GM10847 (cell line): ENCODE measurements around the gene GRIK3.

Experiments used
- POLR2A ChIP-seq: IDR thresholded peaks from 2 replicates; pipeline ENCODE4 v1.6.1; 2011; ENCODE audit not compliant: insufficient read length; ENCODE audit errors: extremely low read depth

GRIK3 gene

DNA sequence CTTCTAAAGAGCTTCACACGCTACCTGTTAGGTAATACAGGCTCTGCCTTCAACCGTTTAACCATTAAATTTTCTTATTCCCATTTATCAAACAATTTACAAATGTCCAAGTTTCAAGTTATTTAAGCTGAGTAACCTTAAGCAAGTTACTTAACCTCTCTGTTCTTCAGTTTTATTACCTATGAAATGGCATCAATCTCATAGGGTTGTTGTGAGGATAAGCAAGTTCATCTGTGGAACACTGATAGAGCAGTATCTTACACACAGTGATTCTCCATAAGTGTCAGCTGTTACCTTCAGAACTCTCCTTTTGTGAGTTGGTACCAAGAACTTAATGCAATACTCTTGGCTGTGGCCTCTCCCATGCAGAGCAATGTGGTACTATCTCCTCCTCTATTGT, 40.0 kb downstream of the GRIK3 start:
- no peak for TF ChIP-seq POLR2A

- TF ChIP-seq POLR2A = no peak
Observed at GRCh38 chr1:36992139-36992943, 42.0 kb downstream of the GRIK3 start.

- TF ChIP-seq POLR2A = no peak
Observed at GRCh38 chr1:36991551-36991950, 42.8 kb downstream of the GRIK3 start.

DNA sequence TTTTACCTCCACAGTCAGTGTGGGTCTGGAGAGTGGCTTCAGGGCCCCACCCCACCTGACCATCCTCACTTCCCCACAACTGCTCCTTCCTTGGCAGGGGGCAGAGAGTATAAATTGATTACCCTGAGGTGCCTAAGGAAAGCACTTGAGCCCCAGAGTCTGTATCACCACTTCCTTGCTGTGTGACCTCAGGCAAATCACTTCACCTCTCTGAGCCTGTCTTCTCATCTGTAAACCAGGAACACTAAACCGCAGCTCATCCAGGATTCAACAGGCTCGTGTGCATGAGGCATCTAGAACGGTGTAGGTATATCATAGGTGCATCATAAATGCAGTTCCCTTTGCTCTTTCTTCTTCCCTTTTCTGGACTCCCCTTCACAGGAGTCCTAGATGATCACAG, 43.4 kb downstream of the GRIK3 start:
- no peak for TF ChIP-seq POLR2A

DNA sequence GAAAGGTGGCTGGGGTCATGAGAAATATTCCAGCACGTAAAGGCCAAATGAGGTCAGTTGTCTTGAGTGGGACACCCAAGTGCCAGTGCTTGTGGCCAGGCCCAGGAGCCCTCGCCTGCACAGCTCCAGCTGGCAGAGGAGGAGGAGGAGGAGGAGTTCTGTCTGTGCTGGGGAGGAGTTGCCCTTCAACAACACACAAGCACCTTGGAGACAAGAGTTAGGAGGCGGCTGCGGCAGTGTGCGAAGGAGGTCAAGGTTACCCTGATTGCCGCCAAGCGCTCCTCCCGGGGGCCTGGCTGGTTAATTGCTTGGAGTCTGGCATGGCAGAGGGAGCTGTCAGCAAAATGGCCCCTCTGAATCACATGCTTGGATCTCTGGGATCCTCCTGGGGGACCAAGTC, 45.1 kb downstream of the GRIK3 start:
- TF ChIP-seq POLR2A = no peak

GRCh38 chr1:36988741-36989193, 45.5 kb downstream of the GRIK3 start:
- no peak for TF ChIP-seq POLR2A

GRCh38 chr1:36988321-36988720, 46.0 kb downstream of the GRIK3 start:
- no peak for TF ChIP-seq POLR2A

DNA sequence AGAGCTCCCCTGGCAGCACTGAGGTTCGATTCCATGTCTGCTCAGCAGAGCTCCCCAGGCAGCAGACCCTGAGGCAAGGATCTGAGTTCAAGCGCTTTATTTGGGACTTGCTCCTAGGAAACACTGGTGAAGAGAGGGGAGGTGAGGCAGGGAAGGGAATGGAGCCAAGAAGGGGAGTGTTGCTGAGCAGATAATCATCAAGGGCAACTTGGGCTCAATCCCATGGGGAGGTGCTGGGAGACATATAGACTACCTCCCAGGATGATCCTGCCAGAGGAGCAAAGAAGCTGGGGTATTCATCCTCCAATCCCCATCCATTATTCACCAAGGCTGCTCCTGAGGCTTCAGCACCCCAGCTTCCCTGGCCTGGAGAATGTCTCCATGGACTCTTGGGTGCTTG, 47.0 kb downstream of the GRIK3 start:
- no peak for TF ChIP-seq POLR2A

- no peak for TF ChIP-seq POLR2A
Observed at GRCh38 chr1:36986241-36986985, 47.9 kb downstream of the GRIK3 start.

DNA sequence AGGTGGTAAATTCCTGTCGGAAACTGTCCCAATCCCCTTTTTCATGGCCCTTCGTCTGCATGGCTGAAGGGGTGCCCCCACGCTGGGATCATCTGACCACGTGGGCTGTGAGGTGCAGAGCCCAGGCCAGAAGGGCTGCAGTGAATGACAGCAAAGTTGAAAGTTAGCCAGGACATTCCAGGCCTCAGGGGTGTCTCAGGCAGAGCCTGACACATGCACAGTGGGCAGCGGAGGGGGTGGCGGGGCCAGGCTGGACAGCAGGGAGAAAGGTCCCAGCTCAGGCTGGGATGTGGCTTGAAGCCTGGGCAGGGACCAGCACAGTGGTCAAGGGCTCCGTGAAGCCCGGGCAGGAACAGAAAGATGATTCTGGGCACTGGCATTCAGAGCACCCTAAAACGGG, 49.6 kb downstream of the GRIK3 start:
- TF ChIP-seq POLR2A = no peak

GRCh38 chr1:36984026-36984425, 50.3 kb downstream of the GRIK3 start:
- no peak for TF ChIP-seq POLR2A

- TF ChIP-seq POLR2A = no peak
Observed at GRCh38 chr1:36982709-36983108, 51.6 kb downstream of the GRIK3 start.

- no peak for TF ChIP-seq POLR2A
Observed at GRCh38 chr1:36981771-36982622, 52.3 kb downstream of the GRIK3 start.

GRCh38 chr1:36981126-36981525, 53.2 kb downstream of the GRIK3 start:
- no peak for TF ChIP-seq POLR2A

DNA sequence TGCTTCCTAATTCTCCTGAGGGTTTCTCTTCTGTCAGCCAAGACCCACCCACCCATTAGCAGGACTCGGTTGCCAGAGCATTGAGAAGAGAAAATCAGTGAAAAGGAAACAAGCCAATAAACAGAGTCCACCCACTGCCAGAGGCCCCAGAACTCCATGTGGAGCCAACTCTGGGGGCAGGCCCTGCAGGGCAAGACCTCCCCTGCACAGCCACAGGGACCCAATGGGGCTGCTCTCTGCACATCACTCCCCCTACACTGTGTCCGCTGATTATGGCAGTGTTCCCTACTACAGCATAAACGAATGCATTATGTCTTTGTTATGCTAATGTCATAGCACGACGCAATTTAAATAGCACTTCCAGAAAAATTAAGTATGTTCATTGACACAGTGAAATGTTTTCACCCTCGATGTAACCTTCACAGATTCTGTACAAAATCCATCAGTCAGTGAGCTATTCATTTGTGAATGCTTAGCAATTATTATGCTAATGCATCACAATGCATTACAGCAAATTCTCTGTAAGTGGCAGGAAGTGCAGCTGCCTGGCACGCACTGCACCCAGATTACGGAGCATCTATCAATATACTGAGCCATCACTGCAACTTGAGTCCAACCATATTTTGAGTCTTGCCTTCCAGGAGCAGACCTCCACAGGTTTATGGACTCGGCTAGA, 56.4 kb downstream of the GRIK3 start:
- no peak for TF ChIP-seq POLR2A

DNA sequence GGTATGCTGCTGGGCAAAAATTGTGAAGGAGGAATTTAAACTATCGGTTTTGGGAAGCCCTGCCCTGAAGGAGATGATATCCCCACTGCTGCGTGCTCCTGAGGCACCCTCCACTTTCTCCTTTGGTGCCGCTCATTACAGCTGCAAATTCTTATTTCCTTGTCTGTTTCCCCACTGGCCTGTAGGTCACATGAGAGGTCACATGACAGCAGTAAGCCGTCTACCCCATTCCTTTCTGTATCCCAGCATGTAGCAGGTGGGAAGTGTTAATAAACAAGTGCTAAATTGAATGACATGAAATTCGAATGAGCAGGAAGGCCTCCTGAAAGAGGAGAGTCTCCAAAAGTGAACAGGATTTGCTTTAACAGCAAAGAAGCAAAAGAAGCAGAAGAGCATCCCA, 58.7 kb downstream of the GRIK3 start:
- TF ChIP-seq POLR2A = no peak

DNA sequence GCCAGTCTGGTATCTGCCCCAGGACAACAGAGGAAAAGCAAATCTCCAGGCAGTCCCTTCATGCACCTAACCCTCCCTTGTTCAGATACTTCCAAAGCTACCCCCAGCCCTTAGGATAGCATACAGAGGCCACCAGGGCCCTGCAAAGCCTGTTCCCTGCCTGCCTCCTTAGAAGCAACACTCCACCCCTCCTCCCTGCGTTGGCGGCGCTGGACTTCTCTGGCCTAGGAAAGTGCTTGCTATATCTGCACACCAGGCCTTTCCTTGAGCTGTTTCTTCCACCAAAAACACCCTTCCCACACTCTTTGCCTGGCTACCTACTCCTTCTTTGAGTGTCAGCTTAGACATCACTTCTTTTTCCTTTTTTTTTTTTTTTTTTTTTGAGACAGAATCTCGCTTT, 61.3 kb downstream of the GRIK3 start:
- TF ChIP-seq POLR2A = no peak
